NT2/D1 (cell line): Measurements from ENCODE around the gene ARMC9.

Experiments
- SUZ12 ChIP-seq: IDR thresholded peaks from 2 replicates; pipeline ENCODE4 v1.6.1; 2011; ENCODE audit not compliant: insufficient read length, insufficient read depth; ENCODE audit errors: extremely low read depth
- YY1 ChIP-seq: IDR thresholded peaks from 2 replicates; pipeline ENCODE4 v1.6.1; 2011; ENCODE audit not compliant: insufficient read length, insufficient read depth

DNA sequence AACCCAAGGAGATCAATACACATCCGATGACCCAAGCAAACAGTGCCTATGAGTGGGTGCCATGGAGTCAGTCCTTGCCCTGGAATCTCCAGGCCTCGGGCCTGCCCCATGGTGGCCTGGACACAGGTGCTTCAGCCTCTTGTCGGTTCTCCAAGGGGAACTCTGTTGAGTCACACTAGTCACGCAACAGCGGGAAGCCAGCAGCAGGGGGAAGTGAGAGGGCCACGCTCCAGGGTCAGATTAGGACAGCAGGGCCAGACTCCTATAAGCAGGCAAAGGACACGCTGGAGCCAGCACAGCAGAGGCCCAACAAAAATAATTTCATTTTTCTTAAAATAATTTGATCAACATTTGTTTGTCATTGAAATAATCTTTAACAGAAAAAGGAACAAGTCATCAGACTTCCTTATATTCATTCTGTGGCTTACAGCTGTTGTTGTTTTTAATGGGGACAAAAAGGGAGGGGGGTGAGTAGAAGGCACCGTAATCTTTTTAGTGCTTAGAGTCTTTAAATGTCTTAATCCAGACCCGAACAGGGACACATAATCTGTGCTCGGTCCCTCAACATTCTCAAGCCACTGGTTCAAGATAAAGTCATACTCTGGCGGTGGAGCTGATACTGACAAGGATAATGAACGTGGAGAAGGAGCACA, 16.4 kb upstream of the ARMC9 start:
- TF ChIP-seq YY1: no peak
- no peak for TF ChIP-seq SUZ12
